GM21529 (cell line): Measurements from ENCODE around the gene RNF157.

Source experiments
- ATAC-seq: cut with Tn5 transposase; IDR thresholded peaks from one replicate; pipeline ENCODE4 v1.9.1; 2021; ENCODE audit not compliant: unreplicated experiment

The RNF157 gene

DNA sequence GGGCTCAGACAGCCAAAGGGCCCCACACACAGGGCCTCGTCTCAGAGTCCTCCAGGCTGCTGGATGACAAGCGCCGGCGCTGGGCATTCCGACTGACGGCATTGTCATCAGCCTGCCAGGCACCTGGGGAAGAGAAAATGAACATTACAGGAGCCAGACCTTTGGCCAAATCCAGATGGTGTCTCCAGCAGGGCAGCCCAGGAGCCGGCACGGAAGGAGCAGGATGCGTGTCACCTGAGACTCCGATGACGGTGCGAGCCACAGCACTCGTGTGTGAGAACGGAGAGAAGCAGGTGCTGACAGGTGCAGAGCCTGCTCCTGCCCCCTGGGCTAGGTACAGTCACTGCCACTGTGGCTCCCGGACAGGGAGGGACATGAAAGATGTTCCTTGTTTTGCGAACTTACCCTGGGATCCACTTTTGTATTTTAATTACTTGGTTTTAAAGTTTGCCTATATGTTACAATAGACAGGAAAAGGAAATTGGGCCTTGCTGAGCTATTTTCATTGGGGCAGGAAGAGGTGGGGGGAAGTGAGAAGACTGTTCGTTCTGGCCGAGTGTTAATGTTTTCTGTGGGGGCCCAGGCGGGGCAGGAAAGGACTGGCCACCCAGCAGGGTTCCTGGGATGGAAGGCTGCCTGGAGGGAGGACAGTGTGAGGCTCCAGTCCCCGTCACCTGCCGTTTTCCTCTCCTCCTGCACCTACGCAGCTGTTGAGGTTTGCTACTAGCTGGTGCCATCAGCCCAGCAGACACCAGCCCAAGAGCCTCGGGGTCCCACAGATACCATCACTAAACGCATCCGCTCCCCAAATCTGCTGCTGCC lies 94.9 kb downstream of the RNF157 start:
- no peak for ATAC-seq

DNA sequence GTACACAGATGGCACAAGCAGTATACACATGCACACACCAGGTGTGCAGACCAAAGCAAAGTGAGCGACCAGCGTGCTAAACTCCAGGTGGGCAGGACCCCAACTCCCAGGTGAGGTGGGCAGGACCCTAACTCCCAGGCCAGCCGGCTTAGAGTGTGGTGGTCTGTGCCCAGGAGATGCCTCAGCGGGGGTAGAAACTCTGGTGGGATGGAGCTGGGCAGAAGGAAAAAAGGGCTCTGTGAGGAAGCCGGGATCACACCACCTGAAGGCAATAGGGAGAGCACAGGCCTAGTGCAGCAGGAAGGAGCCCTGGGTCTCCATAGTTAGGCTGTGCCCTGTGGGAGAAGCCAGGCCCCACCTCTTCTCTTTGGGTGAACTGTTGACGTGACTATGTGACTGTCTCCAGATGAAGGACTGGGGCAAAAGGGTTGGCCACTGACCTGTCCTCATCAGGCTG lies 97.7 kb downstream of the RNF157 start:
- ATAC-seq, result no peak

DNA sequence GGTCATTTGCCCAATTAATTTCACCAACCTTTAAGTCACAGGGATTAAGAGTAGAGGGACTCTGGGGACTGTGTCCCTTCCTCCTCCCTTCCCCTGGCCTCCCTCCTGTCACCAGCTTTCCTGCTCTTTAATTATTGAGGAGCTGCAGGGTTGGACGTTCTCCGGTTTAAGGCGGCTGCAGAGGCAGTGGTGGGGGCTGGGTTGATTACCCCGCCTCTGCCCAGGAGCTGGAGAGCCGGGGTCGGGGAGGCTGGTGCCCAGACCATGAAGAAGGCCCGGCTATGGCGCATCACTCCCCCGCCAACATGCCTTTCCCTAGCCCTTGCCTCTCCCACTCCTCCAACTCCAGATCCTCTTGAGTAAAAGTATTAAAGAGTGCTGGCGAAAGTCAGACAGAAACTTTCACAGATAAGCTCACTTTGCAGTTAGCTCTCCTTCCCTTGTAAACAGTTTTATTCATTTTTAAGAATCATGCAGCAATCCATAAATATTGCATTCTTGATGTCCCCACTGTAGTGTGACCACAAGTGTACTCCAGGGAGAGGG lies 98.2 kb downstream of the RNF157 start:
- no peak for ATAC-seq

DNA sequence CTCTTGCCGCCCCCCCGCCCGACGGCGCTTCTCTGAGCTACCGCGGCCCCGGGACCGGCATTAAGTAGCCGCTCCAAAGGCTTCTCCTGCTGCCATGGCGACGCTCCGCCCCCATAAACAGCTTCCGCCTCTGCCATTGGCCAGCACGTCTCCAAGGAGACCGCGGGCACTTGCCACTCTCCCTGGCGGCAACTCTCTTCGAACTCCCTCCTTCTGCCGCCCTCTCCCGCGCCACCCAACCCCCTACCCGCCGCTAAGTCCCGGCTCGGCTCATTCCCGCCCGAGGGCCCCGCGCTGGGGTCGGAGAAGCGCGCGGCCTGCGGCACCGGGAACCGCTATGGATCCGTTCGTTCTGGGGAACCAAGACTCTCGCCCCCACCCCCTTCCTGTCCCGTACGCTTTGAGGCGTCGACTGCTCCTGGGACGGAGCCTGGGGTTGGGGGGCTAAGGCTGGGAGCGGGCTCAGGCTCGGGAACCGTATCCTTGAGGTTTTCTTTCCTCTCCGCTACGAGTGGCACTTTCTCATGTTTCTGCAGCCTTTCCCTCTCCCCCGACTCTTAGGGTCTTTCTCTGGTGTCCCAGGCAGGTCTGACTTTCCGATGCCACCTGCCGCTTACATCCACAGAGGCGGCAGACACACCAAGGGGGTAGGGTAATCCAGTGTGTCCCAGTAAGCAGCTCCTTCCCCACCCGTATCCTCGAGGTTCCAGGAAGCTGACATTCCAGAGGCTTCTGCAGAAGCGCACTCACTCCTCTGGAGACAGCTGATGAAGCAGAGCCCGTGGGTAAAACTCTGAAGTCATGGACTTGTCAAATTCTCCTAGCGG lies 98.9 kb downstream of the RNF157 start, which contains the start of gene FOXJ1:
TSS of gene FOXJ1 (minus strand) at position 34 of the 827 bp plus-strand sequence. CDS start 850 bp downstream, outside the sequence.
- peak; percentile 65 for ATAC-seq

DNA sequence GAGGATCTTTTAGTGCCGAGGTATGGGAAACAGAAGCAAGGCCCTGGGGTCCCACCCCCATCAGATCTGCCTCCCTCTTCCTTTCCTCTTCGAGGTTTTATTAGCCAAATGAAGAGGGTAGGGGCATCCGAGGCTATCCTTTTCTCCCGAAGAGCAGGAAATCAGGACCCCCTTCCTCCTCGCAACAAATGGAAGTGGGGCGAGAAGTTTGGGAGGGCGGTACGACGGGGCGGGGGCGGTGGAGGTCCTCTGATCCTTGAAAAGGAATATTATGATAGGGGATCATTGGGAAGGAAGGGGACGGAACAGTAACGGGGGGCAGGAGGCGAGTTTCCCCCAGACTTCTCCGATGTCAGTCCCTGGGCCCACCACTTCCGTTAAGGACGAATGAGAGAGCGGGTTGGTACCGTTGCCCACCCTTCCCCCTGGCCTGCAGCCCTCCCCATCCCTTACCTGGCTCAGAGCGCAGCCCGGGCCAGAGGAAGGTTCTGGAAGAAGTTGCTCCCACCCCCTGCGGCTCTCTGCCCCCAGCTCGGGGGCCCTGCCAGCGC lies 99.6 kb downstream of the RNF157 start:
- no peak for ATAC-seq

DNA sequence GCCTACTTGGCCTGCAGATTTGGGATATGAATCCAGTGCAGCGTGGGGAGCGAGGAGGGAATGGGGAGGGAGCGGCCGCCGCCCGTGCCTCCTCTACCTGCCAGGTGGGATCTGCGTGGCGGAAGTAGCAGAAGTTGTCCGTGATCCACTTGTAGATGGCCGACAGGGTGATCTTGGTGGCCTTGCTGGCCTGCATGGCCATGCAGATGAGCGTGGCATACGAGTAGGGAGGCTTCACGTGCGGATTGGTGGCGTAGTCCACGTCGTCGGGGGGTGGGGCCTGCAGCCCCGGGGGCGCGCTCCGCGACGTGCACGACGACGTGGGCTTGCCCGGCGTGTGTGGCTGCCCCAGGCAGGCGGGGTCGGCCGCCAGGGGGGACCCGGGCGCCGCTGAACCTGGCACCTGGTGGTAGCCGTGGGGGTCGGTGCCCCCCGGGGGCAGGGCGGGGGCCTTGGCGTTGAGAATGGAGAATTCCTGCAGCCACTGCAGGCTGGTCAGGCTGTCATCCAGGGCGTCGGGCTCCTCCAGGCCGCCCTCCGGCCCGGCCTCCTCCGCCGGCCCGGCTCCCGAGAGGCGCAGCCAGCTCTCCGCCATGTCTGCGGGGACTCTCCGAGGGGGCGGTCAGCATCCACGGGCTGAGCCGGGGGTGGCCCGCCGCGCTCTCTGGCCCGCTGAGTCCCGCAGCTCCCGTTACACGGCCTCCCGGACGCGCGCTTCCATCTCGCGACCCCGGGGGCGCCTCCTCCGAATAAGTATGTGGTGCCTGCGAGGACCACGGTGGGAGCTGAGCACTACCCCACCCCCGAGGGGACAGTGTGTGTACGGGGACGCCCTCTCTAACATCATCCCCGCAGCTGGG lies 100.3 kb downstream of the RNF157 start:
- no peak for ATAC-seq

DNA sequence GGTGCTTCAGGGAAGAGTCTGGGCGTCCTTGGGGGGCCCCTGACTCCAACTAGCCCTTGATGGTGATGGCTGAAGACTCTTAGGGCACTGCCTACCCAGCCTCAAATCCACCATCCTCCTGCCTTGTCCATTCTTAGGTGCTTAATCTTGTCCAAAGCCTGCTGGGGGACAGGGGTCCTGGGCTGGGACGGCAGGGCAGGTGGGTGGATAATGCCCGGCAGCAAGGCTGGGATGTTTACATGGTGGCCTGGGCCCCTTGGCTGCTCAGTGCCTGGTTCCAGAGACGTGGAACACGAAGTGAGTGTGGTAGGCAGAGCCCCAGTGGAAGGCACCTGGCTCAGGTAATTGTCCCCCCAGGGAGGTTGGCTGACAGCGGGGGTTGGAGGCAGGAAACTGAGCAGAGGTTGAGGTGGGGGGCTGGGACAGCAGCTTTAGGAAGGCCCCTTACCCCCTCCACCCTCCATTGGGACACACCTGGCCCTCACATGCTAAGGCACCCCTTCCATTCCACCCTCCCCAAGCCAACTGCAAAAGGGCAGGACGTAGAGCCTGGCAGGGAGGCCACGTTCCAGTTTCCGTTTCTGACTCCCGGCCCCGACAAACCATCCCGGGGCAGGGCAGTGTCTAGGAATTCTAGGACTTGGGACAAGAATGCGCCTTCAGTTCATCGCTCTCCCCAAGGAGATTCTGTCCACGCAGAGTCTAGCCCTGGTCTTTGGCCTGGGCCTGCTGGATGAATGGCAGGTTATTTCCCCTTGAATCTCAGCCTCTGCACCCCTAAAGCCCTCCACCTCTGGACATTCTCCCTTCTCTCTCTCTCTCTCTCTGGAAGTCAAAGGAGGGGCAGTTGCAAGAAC lies 101.2 kb downstream of the RNF157 start:
- no peak for ATAC-seq

DNA sequence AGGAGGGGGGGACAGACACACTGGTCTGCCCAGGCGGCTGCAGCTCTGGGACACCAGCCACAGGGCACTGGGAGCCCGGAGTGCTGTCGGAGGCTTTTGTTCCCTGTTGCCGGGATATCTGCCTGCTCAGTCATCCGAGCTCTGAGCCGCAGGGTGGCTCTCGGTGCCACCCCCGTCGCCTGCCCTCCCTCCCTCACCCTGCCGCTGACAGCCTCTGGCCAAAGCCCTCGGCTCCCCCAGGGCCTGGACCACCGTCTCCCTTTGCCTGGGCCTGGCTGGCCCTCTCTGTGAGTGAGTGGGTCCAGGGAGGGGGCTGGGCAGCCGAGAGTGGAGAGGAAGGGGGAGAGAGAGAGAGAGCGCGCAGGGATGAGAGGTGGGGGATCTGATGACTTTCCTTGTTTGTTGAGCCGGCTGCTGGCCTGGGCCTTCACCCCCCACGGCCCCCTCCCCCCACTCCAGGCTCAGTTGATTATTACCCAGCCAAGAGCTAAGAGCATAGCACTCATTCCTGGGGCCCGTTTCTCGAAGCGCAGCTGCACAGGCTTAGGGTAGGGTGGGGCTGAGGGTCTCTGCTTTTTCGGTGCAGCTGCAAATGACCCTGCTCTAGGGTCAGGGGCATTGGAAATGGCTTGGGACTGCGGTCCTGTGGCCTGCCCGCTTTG lies 101.9 kb downstream of the RNF157 start:
- no peak for ATAC-seq

DNA sequence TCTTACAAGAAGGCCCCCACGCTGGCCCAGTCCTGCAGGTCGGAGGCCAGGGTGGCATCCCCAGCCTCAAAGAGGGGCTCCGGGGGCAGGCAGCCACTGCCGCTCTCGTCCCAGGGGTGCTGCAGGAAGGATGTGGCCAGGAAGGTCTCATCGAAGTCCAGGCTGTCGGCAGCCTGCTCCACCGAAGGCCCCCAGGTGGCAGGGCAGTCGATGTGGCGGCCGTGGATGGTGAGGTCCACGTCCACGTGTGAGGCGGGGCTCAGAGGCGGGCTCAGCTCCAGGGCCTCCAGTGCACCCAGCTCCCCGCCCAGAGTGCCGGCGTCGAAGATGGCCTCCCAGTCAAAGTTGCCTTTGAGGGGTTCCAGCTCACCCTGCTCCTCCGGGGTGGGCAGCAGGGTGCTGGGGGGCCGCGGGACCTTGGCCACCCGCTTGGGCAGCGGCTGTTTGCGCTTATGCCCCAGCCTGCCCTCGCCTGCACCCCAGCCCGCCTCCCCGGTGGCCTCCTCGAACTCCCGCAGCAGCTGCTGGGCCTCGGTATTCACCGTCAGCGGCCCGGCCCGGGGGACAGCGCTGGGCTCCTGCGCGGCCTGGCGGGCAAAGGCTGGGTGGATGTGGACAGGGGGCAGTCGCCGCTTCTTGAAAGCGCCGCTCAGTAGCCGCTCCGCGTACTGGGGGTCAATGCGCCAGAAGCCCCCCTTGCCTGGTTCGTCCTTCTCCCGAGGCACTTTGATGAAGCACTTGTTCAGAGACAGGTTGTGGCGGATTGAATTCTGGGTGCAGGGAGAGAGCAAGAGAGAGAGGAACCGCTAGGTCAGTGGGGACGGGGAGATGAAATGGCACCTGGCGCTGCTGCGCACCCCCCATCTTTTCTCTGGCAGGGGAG lies 102.7 kb downstream of the RNF157 start:
- no peak for ATAC-seq

DNA sequence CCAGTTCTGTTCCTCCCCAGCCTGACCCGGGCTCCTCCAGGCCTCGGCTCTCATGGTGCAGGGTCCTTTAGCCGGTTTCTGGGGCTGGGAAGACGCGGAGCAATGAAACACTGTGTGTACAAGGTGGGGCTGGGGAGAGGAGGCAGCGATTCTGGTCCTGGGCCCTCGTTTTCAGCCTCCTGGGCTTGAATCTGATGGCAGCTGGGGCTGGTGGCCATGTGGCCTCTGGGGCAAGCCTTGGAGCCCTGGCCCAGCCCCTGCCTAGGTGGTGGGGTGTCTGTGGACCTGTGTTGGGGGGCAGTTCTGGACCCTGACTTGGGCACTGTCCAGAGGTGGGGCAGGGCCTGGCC lies 103.3 kb downstream of the RNF157 start:
- no peak for ATAC-seq

DNA sequence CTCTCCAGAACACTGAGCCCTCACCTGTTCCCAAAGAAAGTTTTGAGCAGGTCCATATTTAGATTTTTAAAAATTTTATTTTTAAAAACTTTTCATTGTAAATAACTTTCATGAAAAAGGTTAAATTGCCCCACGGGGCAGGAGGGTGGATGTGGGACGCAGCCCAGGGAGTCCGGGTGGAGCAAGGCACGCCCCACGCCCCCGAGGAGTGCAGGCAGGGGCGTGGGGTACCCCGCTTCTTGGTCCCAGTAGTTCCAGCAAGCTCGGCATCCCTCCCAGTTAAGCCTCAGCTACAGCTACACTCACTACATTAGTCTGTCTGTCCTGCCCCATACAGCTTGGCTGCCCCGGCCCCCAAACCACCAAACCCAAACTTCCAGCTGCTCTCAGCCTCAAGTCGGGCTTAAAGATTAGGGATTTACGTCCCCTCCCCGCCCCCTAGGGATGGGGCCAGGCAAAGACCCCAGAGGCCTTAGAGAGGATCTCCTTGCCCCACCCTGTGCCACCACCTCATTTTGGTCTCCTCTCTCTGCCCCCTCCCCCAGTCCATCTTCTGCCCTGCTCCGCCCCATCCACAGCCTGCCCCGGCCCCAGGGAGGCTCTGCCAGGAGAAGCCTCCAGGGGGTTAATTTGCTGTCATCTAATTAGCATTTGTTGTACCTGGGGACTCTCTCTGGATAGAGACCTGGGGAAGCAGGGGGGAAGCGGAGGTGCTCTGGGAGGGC lies 103.9 kb downstream of the RNF157 start:
- ATAC-seq, result no peak

DNA sequence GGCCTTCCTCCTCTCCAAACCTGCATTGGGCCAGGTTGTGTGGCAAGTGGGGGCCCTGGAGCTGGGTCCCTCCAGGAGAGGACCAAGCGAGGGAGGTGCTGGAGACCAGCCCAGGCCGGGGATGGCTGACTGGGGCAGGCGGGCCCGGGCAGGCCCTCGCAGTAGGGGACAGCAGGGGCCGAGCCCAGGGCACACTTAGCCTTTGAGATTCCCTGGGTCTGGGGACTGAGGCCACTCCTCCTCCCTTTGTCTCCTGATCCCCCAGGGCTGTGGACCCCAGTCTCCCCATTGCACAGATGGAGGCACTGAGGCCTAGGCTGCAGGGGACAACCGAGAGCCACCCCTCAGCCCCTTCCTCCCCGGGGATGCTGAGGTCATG lies 104.5 kb downstream of the RNF157 start:
- ATAC-seq, result no peak

DNA sequence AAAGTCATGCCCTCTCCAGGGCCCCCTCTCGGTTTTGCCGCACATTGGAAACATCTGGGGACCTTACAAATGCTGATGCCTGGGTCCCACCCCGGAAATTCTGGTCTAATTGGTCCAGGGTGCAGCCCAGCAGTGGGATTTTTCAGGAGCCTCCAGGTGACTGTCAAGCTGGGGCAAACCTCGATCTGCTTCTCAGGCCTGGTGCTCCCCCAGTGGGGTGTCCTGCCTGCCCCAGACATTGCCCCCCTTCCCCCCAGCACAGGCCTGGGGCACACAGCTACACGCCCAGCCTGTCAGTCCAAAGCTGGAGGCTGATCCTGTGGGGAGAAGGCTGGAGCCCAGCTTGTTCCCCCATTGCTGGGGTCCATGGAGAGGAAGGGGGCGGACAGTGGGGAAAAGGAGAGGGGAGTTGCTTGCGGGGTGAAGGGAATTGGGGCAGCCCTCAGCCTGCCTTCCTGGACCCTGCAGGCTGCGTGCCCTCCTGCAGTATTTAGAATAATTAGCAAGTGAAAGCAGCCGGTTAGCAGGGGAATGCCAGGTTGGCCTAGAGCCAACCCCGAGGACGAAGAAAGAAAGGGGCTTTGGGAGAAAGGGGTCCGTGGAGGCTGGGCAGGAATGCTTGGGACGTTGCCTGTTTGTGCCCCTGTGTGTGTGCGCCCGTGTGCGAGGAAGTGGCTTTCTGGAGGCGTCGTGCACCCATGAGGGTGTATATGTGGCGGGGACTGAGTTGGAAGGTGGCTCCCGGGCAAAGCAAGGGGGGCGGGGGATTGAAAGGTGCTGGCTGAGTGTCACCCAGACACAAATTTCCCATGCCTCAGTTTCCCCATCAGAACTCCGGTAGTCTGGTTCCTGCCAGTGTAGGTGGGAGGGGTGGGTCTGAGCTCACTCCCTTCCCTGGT lies 105.1 kb downstream of the RNF157 start:
- ATAC-seq, result no peak

DNA sequence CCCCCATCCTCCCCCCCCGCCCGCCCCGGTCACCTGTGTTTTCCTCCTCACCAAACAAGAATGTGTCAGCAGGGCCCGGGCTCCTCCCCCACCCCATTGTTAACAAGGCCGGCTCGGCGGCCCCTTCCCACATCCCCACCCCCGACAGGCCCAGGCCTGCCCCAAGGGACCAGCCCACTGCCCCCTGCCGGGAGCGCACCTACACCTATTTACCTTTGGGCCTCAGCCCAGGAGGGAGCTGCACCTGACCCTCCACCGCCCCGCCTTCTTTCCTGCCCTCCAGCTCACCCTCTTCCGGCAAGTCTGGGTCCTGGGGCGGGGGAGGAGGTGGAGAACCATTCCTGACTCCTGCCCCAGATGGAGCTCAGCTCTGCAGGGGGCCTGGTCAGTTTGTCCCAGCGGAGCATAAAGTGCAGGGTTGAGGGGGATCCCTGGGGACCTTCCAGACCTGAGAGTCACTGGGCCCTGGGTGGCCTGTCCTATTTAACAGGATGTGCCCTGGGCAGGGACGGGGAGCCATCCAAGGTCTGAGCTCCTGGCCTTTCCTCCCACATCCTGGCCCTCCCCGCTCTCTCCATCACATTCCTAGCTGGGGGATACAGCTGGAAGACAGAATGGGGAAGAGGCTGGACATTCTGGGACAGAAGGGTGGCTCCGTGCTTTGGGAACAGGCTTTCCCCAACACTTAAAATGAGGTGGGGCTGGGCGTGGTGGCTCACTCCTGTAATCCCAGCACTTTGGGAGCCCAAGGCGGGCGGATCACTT lies 107.5 kb downstream of the RNF157 start:
- ATAC-seq, result no peak

DNA sequence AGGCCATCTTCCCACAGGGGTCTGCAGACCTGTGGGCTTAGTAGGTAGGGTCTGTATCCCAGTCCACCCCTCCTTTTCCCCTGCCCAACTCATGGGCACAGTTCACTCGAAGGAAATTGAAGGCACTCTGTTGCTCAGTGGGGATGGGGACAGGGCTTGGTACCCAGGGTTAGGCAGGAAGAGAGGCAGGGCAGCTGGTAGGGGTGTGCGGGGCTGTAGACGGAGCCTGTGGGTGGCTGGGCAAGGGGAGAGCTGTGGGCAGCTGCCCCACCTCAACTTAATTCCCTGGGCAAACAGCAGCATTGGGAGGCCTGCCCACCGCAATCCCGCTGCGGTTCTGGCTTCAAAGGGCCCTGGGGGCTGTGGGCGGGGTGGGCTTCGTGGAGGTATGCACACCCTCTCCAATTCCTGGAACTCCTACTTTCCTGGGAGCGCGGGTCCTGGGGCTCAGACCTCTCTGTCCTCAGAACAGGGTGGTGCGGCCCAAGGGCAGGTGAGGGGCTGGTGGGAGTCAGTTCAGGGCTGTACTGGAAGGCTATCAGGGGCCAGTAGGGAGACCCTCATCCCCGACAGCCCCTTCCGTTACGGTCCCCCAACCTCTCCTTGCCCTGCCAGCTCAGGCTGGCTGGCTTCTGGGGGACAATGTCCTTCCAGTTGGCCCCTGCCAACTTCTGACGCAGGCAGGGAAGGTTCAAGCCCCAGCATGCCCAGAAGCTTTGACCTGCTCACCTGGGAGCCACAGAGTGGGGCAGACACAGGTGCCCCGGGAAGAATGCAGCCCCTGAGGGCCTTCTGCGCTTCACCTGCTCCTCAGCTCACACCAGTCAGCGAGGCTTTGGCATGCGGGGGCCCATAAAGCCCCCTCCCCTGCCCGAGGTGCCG lies 108.4 kb downstream of the RNF157 start:
- ATAC-seq, result no peak
